Lower leg skin (tissue), 4 donors: Measurements from ENCODE around the gene UBR4. TPM values are rescaled to one million over a fixed set of nuclear protein-coding genes. Genes with fewer than 3 reads are reported as not detected.

Experiments used
- DNase-seq, 2 donors: peaks; one replicate each; pipeline ENCODE4 v3.0.0-alpha.2; 2019; ENCODE audit warnings: low spot score in 2 of 2
- H3K4me3 ChIP-seq: fragments of 200-600 bp; sonication (generic); 2 replicates; pipeline ENCODE4 v1.5.1; 2017; ENCODE audit warnings: mild to moderate bottlenecking, low read depth; ENCODE audit not compliant: poor library complexity, severe bottlenecking
- POLR2A ChIP-seq, 2 donors: fragments of 450-650 bp; IDR thresholded peaks; one replicate each; pipeline ENCODE4 v1.6.1; 2016 to 2017; ENCODE audit warnings: antibody characterized with exemption in 2 of 2, mild to moderate bottlenecking in 1 of 2, moderate library complexity in 1 of 2
- WGBS, 2 donors: methylation state at CpG; one replicate each; pipeline ENCODE4 v1.1.5; 2018; 5-methylcytosine and 5-hydroxymethylcytosine counted together
- intact Hi-C: fragments of 100-400 bp; cut with DNase I; formaldehyde crosslinking; loops from one replicate; pipeline ENCODE4 v1.15.0; 2023; ENCODE audit warnings: low total_unique reads
- total RNA-seq, 4 donors: library from RNA; depleted of rRNA; stranded (reverse); fragments of >200 nt; gene quantifications; one replicate each; pipeline ENCODE4 v1.1.0, GENCODE V29; 2016
- TF ChIP-seq, protein P1 (sequence below), 3 donors: fragments of 450-650 bp; IDR thresholded peaks; one replicate each; pipeline ENCODE4 v1.5.1; 2016; ENCODE audit warnings: antibody characterized with exemption in 3 of 3, mild to moderate bottlenecking in 3 of 3, moderate library complexity in 2 of 3

The UBR4 gene
- total RNA-seq, 4 donors from 2014 or later: 255 to 380 (median 329) TPM

DNA sequence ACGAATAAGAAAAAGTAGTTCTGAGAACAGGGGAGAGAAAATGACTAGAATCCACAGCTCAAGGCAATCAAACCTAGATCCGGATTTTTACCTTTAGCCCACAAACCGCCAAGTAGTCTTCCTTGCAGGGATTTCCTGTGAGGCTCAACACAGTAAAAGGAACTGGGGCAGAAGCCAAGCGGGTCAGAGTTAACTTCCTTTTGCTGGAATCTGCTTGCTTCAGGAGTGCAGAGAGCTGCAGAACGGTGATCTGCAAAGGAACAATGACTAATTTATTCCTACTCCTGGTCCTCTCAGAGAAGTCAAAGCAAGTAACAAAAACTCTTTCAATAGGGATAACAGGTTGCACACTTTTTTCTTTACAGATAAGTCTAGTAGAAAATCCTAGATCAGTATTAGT lies 53.4 kb downstream of the UBR4 start:
- 54 to 56% methylated on average over 5 of the region's 5 CpGs for WGBS, 2 donors
- no peak overlapping the region for H3K4me3 ChIP-seq
- intact Hi-C loops: no loop called here
- DNase-seq: peak; percentile 43 to 86
- TF ChIP-seq POLR2A (IDR thresholded peaks at IDR 0.05): no peak
- TF ChIP-seq, protein P1, sequence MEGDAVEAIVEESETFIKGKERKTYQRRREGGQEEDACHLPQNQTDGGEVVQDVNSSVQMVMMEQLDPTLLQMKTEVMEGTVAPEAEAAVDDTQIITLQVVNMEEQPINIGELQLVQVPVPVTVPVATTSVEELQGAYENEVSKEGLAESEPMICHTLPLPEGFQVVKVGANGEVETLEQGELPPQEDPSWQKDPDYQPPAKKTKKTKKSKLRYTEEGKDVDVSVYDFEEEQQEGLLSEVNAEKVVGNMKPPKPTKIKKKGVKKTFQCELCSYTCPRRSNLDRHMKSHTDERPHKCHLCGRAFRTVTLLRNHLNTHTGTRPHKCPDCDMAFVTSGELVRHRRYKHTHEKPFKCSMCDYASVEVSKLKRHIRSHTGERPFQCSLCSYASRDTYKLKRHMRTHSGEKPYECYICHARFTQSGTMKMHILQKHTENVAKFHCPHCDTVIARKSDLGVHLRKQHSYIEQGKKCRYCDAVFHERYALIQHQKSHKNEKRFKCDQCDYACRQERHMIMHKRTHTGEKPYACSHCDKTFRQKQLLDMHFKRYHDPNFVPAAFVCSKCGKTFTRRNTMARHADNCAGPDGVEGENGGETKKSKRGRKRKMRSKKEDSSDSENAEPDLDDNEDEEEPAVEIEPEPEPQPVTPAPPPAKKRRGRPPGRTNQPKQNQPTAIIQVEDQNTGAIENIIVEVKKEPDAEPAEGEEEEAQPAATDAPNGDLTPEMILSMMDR (IDR thresholded peaks at IDR 0.05): no peak

DNA sequence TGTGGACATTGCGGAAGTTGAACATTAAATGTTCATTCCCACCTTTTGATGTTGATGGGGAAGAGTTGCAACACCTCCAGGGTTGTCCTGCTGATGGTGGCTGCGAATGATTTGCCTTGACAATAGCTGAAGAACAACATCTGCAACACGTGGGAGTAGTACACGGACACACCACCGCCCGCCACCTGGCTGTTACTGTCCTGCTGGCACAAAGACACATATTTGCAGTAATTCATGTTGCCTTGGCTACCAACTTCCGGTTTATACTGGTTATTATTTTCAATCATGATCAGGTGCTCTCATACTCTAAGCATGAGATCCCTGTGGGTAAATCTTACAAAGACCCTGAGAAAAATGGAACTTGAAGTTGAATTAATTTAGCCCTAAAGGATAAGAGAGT lies 55.2 kb downstream of the UBR4 start:
- TF ChIP-seq POLR2A (IDR thresholded peaks at IDR 0.05): no peak
- TF ChIP-seq, protein P1 (IDR thresholded peaks at IDR 0.05): no peak
- DNase-seq: no peak
- WGBS, 2 donors: 66 to 68% methylated on average over 7 of the region's 7 CpGs
- intact Hi-C loops: no loop called here
- H3K4me3 ChIP-seq: no peak overlapping the region

DNA sequence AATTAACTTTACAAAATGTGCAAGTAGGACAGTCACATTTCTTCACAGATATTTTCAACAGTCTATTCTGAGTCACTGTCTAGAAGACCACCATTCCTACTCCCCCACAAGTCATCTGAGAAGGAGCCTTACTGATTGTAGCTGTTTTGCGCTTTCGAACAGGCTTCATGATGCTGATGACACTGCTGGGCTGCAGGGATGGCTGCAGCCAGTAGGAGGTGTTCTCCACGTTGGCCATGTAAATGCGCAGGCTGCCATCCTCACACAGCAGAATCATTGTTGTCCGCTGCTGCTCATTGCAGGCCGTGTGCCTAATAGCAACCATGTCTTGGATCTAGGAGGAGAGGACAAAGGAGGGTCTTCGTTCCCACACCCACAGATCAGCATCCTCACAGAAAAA lies 56.9 kb downstream of the UBR4 start:
- DNase-seq: no peak
- H3K4me3 ChIP-seq: no peak overlapping the region
- WGBS, 2 donors: 85 to 97% methylated on average over 7 of the region's 7 CpGs
- TF ChIP-seq, protein P1 (IDR thresholded peaks at IDR 0.05): no peak
- no peak for TF ChIP-seq POLR2A (IDR thresholded peaks at IDR 0.05)
- intact Hi-C loops: no loop called here

DNA sequence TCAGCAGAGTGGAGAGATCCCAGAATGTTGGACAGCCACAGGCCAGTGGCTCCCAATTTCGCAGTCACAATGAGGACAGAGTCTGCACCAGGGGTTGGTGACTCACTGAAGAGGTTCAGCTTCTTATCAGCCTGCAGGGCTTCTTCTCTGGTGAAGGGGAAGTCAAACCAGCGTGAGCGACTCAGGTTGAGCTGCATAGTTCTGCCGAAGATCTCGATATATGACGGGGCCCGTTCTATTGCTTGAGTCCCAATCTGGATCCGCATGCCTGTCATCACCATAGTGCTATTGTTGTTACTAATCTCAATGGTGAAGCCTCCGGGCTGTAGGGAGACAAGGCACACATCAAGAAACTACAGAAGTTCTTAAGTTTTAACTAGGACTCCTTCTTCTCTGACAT lies 58.5 kb downstream of the UBR4 start:
- intact Hi-C loops: no loop called here
- H3K4me3 ChIP-seq: no peak overlapping the region
- no peak for TF ChIP-seq POLR2A (IDR thresholded peaks at IDR 0.05)
- TF ChIP-seq, protein P1 (IDR thresholded peaks at IDR 0.05): no peak
- 92 to 93% methylated on average over 9 of the region's 9 CpGs for WGBS, 2 donors
- no peak for DNase-seq

DNA sequence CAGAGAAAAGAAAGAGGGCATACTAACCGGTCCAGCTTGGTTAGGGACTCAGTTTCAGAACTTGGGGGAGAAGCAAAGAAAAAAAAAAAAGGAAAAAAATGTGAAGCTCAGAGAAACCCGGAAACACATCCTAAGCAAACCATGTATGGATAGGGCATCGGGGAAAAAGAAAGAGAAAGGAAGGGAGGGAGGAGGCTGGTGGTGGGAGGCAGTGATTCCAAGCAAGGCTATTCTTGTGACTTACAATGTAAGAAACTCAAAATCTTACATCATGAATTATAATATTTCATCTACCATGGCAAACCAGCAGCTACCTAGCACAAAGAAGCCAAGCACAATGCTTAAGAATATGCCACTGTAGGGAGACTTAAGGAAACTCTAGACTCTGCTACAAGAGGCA lies 60.3 kb downstream of the UBR4 start:
- intact Hi-C loops: no loop called here
- no peak overlapping the region for H3K4me3 ChIP-seq
- WGBS, 2 donors: 85 to 94% methylated on average over 3 of the region's 3 CpGs
- TF ChIP-seq POLR2A (IDR thresholded peaks at IDR 0.05): no peak
- TF ChIP-seq, protein P1 (IDR thresholded peaks at IDR 0.05): no peak
- DNase-seq: no peak

DNA sequence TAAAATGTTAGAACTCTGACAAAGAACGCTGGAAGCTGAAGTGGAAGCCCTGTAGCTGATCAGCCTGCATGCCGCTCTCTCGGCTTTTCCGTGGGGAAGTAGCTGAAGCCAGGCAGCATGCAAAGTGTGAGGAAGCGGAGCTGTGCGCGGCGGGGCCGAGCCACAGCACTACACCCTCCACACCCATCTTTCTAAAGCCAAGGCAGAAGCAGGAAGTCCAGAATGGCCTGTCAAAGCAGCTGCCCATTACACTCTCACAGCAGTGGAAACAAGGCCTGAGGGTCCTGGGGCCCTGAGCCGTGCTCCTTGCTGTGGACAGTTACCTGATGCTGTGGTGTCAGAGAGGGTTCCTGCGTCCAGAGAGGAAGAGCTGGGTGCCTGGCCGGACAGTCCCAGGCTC lies 69.6 kb downstream of the UBR4 start:
- DNase-seq: no peak
- WGBS, 2 donors: 78 to 82% methylated on average over 12 of the region's 12 CpGs
- H3K4me3 ChIP-seq: no peak overlapping the region
- TF ChIP-seq, protein P1 (IDR thresholded peaks at IDR 0.05): no peak
- TF ChIP-seq POLR2A (IDR thresholded peaks at IDR 0.05): no peak
- intact Hi-C loops: no loop called here
